GM21529 (cell line): ENCODE results near the gene NOB1.
"Not testable (repeated sequence)": the region's sequence is repeated elsewhere in the genome, so short reads cannot be mapped to it uniquely, and the experiment has no call there.

Source experiments
- ATAC-seq: cut with Tn5 transposase; IDR thresholded peaks from one replicate; pipeline ENCODE4 v1.9.1; 2021; ENCODE audit not compliant: unreplicated experiment

NOB1 gene

GRCh38 chr16:69761983-69762813 is 7.5 kb upstream of the NOB1 start, which contains the start of gene WWP2:
TSS of gene WWP2 (plus strand) at chr16:69762332. CDS start at chr16:69787011, 24,679 bp downstream.
- peak; percentile 79 for ATAC-seq

GRCh38 chr16:69757375-69757774 is 2.6 kb upstream of the NOB1 start:
- not testable (repeated sequence) for ATAC-seq

- no peak for ATAC-seq
Measured at GRCh38 chr16:69756705-69757104, 2.0 kb upstream of the NOB1 start.

GRCh38 chr16:69754143-69754468 is 620 bp downstream of the NOB1 start:
- no peak for ATAC-seq

- ATAC-seq = no peak
Measured at GRCh38 chr16:69748694-69749345, 5.9 kb downstream of the NOB1 start.

GRCh38 chr16:69747115-69747514 is 7.6 kb downstream of the NOB1 start:
- ATAC-seq = no peak

- no peak for ATAC-seq
Measured at GRCh38 chr16:69745959-69746358, 8.8 kb downstream of the NOB1 start.

- no peak for ATAC-seq
Measured at GRCh38 chr16:69745232-69745612, 9.5 kb downstream of the NOB1 start.

GRCh38 chr16:69744363-69745231 is 10.1 kb downstream of the NOB1 start:
- ATAC-seq = no peak

- ATAC-seq = no peak
Measured at GRCh38 chr16:69741951-69742904, 12.5 kb downstream of the NOB1 start.

GRCh38 chr16:69741519-69741918 is 13.2 kb downstream of the NOB1 start:
- ATAC-seq = no peak

- no peak for ATAC-seq
Measured at GRCh38 chr16:69732101-69732500, 22.6 kb downstream of the NOB1 start.

- ATAC-seq = not testable (repeated sequence)
Measured at GRCh38 chr16:69731280-69731679, 23.4 kb downstream of the NOB1 start.

- ATAC-seq = not testable (repeated sequence)
Measured at GRCh38 chr16:69729030-69729429, 25.7 kb downstream of the NOB1 start.

- no peak for ATAC-seq
Measured at GRCh38 chr16:69727916-69728270, 26.8 kb downstream of the NOB1 start.

- ATAC-seq = peak; percentile 97
Measured at GRCh38 chr16:69726313-69727060, 28.2 kb downstream of the NOB1 start, which contains the start of gene NQO1. TSS of gene NQO1 (minus strand) at chr16:69726560. CDS start at chr16:69726439, 121 bp downstream.

- no peak for ATAC-seq
Measured at GRCh38 chr16:69725480-69726312, 29.0 kb downstream of the NOB1 start.

- no peak for ATAC-seq
Measured at GRCh38 chr16:69724981-69725479, 29.7 kb downstream of the NOB1 start.
